Measurements from ENCODE around the gene MYO15B. TPM values are rescaled to one million over a fixed set of nuclear protein-coding genes. Genes with fewer than 3 reads are reported as not detected.

The MYO15B gene
- total and polyA plus RNA-seq, 4 donors: 84.5 to 197 (median 167) TPM

GRCh38 chr17:75643643-75644017 lies 56.0 kb downstream of the MYO15B start:
- no peaks in the 10 kb centered on the region for H3K9me3 ChIP-seq (ENCODE audit: control insufficient read depth in 4 of 4, insufficient read depth in 3 of 4, low read length in 3 of 4)
- H3K4me3 ChIP-seq: no peak overlapping the region
- WGBS, 2 donors: 95 to 98% methylated on average over 7 of the region's 7 CpGs
- no peak for DNase-seq
- H3K27me3 ChIP-seq (ENCODE audit: control insufficient read depth in 3 of 3, insufficient read depth in 3 of 3, low read length in 2 of 3): no peaks in the 10 kb centered on the region
- peaks cover 0 to 47% (median 12%) of the 10 kb centered on the region in 5 donors for H3K4me1 ChIP-seq (ENCODE audit: control insufficient read depth in 5 of 5, insufficient read depth in 5 of 5, low read length in 5 of 5)
- TF ChIP-seq, protein P1, sequence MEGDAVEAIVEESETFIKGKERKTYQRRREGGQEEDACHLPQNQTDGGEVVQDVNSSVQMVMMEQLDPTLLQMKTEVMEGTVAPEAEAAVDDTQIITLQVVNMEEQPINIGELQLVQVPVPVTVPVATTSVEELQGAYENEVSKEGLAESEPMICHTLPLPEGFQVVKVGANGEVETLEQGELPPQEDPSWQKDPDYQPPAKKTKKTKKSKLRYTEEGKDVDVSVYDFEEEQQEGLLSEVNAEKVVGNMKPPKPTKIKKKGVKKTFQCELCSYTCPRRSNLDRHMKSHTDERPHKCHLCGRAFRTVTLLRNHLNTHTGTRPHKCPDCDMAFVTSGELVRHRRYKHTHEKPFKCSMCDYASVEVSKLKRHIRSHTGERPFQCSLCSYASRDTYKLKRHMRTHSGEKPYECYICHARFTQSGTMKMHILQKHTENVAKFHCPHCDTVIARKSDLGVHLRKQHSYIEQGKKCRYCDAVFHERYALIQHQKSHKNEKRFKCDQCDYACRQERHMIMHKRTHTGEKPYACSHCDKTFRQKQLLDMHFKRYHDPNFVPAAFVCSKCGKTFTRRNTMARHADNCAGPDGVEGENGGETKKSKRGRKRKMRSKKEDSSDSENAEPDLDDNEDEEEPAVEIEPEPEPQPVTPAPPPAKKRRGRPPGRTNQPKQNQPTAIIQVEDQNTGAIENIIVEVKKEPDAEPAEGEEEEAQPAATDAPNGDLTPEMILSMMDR (IDR thresholded peaks at IDR 0.05; ENCODE audit: control extremely low read depth, extremely low read depth): no peak
- peaks cover 0 to 8% (median 0%) of the 10 kb centered on the region in 4 donors for H3K36me3 ChIP-seq (ENCODE audit: control insufficient read depth in 4 of 4, insufficient read depth in 4 of 4, low read length in 4 of 4)
- no peak overlapping the region for H3K9ac ChIP-seq (ENCODE audit: insufficient read depth in 1 of 2, low read length in 2 of 2)
- no peak for ATAC-seq (ENCODE audit: insufficient read depth, low FRiP score)
- peak overlapping the region in 1 of 2 donors; percentile 85 for H3K27ac ChIP-seq (ENCODE audit: low read depth in 1 of 2, low read length in 1 of 2)

DNA sequence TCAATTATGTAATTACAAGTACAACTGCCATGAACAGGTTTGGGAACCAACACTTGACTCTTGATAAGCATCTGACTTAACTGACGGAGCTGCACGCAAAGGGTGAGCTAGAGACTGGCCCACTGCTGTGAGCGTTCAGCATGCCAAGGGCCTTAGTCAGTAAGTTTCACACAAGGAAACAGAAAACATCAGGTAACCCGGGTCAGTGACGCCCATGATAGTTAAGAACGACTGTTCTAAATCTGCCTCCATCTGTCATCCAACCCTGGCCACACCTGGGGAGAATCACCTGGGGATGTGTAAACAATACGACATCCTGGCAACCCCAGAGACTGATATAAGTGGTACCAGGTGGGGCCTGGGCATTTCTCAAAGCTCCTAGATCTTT lies 57.9 kb downstream of the MYO15B start:
- DNase-seq (peak; percentile 54 to 78 (median 63)), ATAC-seq (ENCODE audit: insufficient read depth, low FRiP score) (peak; percentile 67)
- H3K27ac ChIP-seq (ENCODE audit: low read depth in 1 of 2, low read length in 1 of 2): peak overlapping the region in 1 of 2 donors; percentile 98
- WGBS, 2 donors: 64 to 70% methylated on average over 7 of the region's 7 CpGs
- peaks cover under 1 to 14% (median 2%) of the 10 kb centered on the region in 4 donors for H3K36me3 ChIP-seq (ENCODE audit: control insufficient read depth in 4 of 4, insufficient read depth in 4 of 4, low read length in 4 of 4)
- TF ChIP-seq, protein P1 (IDR thresholded peaks at IDR 0.05; ENCODE audit: control extremely low read depth, extremely low read depth): no peak
- H3K4me3 ChIP-seq: no peak overlapping the region
- H3K9me3 ChIP-seq (ENCODE audit: control insufficient read depth in 4 of 4, insufficient read depth in 3 of 4, low read length in 3 of 4): no peaks in the 10 kb centered on the region
- peaks cover 0 to 42% (median 12%) of the 10 kb centered on the region in 5 donors for H3K4me1 ChIP-seq (ENCODE audit: control insufficient read depth in 5 of 5, insufficient read depth in 5 of 5, low read length in 5 of 5)
- H3K27me3 ChIP-seq (ENCODE audit: control insufficient read depth in 3 of 3, insufficient read depth in 3 of 3, low read length in 2 of 3): no peaks in the 10 kb centered on the region
- peak overlapping the region; percentile 26 to 43 for H3K9ac ChIP-seq (ENCODE audit: insufficient read depth in 1 of 2, low read length in 2 of 2)

GRCh38 chr17:75645889-75646637 lies 58.5 kb downstream of the MYO15B start:
- Histone ChIP-seq H3K9me3 (ENCODE audit: control insufficient read depth in 4 of 4, insufficient read depth in 3 of 4, low read length in 3 of 4) (no peaks in the 10 kb centered on the region), H3K36me3 (ENCODE audit: control insufficient read depth in 4 of 4, insufficient read depth in 4 of 4, low read length in 4 of 4) (peaks cover 2 to 20% (median 6%) of the 10 kb centered on the region in 4 donors), H3K27ac (ENCODE audit: low read depth in 1 of 2, low read length in 1 of 2) (peak overlapping the region in 1 of 2 donors; percentile 98), H3K4me1 (ENCODE audit: control insufficient read depth in 5 of 5, insufficient read depth in 5 of 5, low read length in 5 of 5) (peaks cover 0 to 37% (median 12%) of the 10 kb centered on the region in 5 donors), H3K27me3 (ENCODE audit: control insufficient read depth in 3 of 3, insufficient read depth in 3 of 3, low read length in 2 of 3) (no peaks in the 10 kb centered on the region), H3K9ac (ENCODE audit: insufficient read depth in 1 of 2, low read length in 2 of 2) (peak overlapping the region; percentile 26 to 43), H3K4me3 (no peak overlapping the region)
- DNase-seq: peak; percentile 65 to 86 (median 81)
- ATAC-seq (ENCODE audit: insufficient read depth, low FRiP score): peak; percentile 88
- TF ChIP-seq, protein P1 (IDR thresholded peaks at IDR 0.05; ENCODE audit: control extremely low read depth, extremely low read depth): no peak
- 37 to 41% methylated on average over 17 of the region's 17 CpGs for WGBS, 2 donors

Data from lung (tissue), 12 donors.